Suprapubic skin (tissue), 4 donors: ENCODE results near the gene CHEK1. TPM values are rescaled to one million over a fixed set of nuclear protein-coding genes. Genes with fewer than 3 reads are reported as not detected.

Experiments used
- DNase-seq, 2 donors: peaks; one replicate each; pipeline ENCODE4 v3.0.0-alpha.2; 2019; ENCODE audit warnings: low spot score in 2 of 2
- H3K27ac ChIP-seq: fragments of 200-600 bp; sonication (generic); one replicate; pipeline ENCODE4 v1.5.1; 2019
- H3K27me3 ChIP-seq: fragments of 200-600 bp; sonication (generic); one replicate; pipeline ENCODE4 v1.5.1; 2019
- H3K36me3 ChIP-seq: fragments of 200-600 bp; sonication (generic); one replicate; pipeline ENCODE4 v1.5.1; 2019
- H3K4me1 ChIP-seq: fragments of 200-600 bp; sonication (generic); one replicate; pipeline ENCODE4 v1.5.1; 2019
- H3K4me3 ChIP-seq: fragments of 200-600 bp; sonication (generic); one replicate; pipeline ENCODE4 v1.5.1; 2019; ENCODE audit warnings: mild to moderate bottlenecking
- H3K9me3 ChIP-seq: fragments of 200-600 bp; sonication (generic); one replicate; pipeline ENCODE4 v1.5.1; 2019
- CTCF ChIP-seq, 2 donors: fragments of 200-600 bp in 1 of 2; fragments of 450-650 bp in 1 of 2; sonication (generic) in 1 of 2; IDR thresholded peaks; one replicate each; pipeline ENCODE4 v1.5.1; 2016 to 2019; ENCODE audit warnings: antibody characterized with exemption in 2 of 2, mild to moderate bottlenecking in 1 of 2, moderate library complexity in 1 of 2
- EP300 ChIP-seq: sonication (generic); formaldehyde crosslinking; IDR thresholded peaks from one replicate; pipeline ENCODE4 v1.6.1; 2017; ENCODE audit warnings: antibody characterized with exemption
- POLR2A ChIP-seq, 2 donors: fragments of 450-650 bp; IDR thresholded peaks; one replicate each; pipeline ENCODE4 v1.6.1; 2017; ENCODE audit warnings: antibody characterized with exemption in 2 of 2, mild to moderate bottlenecking in 2 of 2, moderate library complexity in 2 of 2
- POLR2AphosphoS5 ChIP-seq, 3 donors: sonication (generic); formaldehyde crosslinking; IDR thresholded peaks; one replicate each; pipeline ENCODE4 v1.6.1; 2017; ENCODE audit warnings: antibody characterized with exemption in 3 of 3
- WGBS: methylation state at CpG from one replicate; pipeline ENCODE4 v1.1.5; 2018; 5-methylcytosine and 5-hydroxymethylcytosine counted together
- total RNA-seq, 4 donors: library from RNA; depleted of rRNA; stranded (reverse); fragments of >200 nt; gene quantifications; one replicate each; pipeline ENCODE4 v1.1.0, GENCODE V29; 2016

CHEK1 gene
- total RNA-seq, 4 donors from 2014 or later: 2.5 to 4.0 (median 3.5) TPM

GRCh38 chr11:125625225-125625629 lies 264 bp downstream of the CHEK1 start:
- no peak for DNase-seq
- Histone ChIP-seq H3K4me3 (peak overlapping the region; percentile 65), H3K4me1 (peaks cover 20% of the 10 kb centered on the region), H3K36me3 (peaks cover 24% of the 10 kb centered on the region), H3K27ac (peak overlapping the region; percentile 94), H3K27me3 (no peaks in the 10 kb centered on the region), H3K9me3 (no peaks in the 10 kb centered on the region)
- WGBS: 0% methylated on average over 11 of the region's 20 CpGs
- TF ChIP-seq CTCF (IDR thresholded peaks at IDR 0.05) (no peak), EP300 (no peak), POLR2AphosphoS5 (IDR thresholded peaks at IDR 0.05) (no peak), POLR2A (IDR thresholded peaks at IDR 0.05) (no peak)

DNA sequence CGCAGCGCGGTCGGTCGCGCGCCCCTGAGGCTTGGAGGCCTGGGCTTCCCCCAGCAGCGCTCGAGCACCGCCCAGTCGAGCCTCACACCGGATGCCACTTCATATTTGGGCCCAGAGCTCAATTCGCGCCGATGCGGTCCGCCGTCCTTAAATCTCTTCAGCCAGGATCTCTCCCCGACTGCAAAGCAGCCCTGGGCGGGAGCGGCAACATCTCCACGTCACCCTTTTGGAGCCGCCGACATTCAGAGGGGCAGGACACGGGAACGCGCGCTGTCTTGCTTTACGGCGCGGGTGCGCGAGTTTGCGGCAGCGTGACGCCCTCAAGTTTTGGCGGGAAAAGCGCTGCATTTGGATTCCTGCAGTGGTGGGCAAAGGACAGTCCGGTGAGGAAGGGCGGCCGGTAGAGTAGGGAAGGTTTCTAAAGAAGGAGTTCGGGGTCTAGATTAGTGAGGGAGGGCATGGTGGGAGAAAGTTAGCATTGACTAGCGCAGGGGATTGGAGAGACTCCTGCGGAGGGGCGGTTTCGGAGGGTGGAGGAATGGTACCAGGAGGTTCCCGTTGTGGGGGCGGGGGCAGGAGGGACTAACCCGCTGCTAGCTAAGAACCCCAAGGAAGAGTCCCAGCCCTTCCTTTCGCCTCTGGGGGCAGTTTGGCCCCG lies 796 bp downstream of the CHEK1 start:
- TF ChIP-seq EP300 (no peak), POLR2AphosphoS5 (IDR thresholded peaks at IDR 0.05) (peak in 2 of 3 donors; percentile 45 to 71), POLR2A (IDR thresholded peaks at IDR 0.05) (no peak), CTCF (IDR thresholded peaks at IDR 0.05) (no peak)
- H3K9me3 ChIP-seq: no peaks in the 10 kb centered on the region
- H3K4me1 ChIP-seq: peaks cover 20% of the 10 kb centered on the region
- peak; percentile 89 to 92 for DNase-seq
- H3K4me3 ChIP-seq: peak overlapping the region; percentile 65
- peaks cover 20% of the 10 kb centered on the region for H3K36me3 ChIP-seq
- no peaks in the 10 kb centered on the region for H3K27me3 ChIP-seq
- H3K27ac ChIP-seq: peak overlapping the region; percentile 94
- WGBS: 0% methylated on average over 38 of the region's 51 CpGs

DNA sequence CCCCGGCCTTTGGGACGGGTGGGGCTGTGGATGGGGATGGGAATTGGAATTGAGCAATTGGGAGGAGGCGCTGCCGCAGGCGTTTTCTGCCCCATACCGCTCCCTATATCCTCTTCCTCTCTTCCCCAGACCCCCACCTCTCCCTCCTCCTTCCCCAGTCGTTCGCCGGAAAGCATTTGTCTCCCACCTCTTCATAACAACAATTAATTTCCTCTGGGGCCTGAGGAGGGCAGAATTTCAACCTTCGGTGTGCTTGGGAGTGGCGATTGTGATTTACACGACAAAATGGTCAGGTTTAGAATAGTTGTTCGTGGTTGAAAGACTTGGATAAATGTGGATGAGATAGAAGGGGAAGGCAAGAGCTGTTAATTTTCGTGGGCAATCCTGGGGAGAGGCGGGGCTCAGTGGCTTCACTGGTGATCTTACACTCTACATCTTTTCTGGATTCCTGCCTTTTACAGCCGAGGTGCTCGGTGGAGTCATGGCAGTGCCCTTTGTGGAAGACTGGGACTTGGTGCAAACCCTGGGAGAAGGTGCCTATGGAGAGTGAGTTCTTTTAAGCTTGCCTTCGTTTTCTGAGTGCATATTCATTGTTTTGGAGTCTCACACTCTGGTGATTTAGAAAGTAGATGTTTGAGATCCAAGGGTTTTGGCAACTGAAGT lies 1.5 kb downstream of the CHEK1 start:
- peak overlapping the region; percentile 94 for H3K27ac ChIP-seq
- no peaks in the 10 kb centered on the region for H3K27me3 ChIP-seq
- peak overlapping the region; percentile 65 for H3K4me3 ChIP-seq
- no peaks in the 10 kb centered on the region for H3K9me3 ChIP-seq
- no peak for DNase-seq
- under 1% methylated on average over 18 of the region's 18 CpGs for WGBS
- H3K36me3 ChIP-seq: peaks cover 13% of the 10 kb centered on the region
- TF ChIP-seq CTCF (IDR thresholded peaks at IDR 0.05) (no peak), EP300 (no peak), POLR2AphosphoS5 (IDR thresholded peaks at IDR 0.05) (no peak), POLR2A (IDR thresholded peaks at IDR 0.05) (no peak)
- peaks cover 20% of the 10 kb centered on the region for H3K4me1 ChIP-seq

GRCh38 chr11:125627236-125627910 lies 2.4 kb downstream of the CHEK1 start:
- Histone ChIP-seq H3K4me3 (no peak overlapping the region), H3K4me1 (peaks cover 20% of the 10 kb centered on the region), H3K27me3 (no peaks in the 10 kb centered on the region), H3K9me3 (no peaks in the 10 kb centered on the region), H3K36me3 (peaks cover 4% of the 10 kb centered on the region), H3K27ac (no peak overlapping the region)
- TF ChIP-seq POLR2AphosphoS5 (IDR thresholded peaks at IDR 0.05) (no peak), POLR2A (IDR thresholded peaks at IDR 0.05) (no peak), EP300 (no peak), CTCF (IDR thresholded peaks at IDR 0.05) (no peak)
- no peak for DNase-seq
- WGBS: 64% methylated on average over 7 of the region's 7 CpGs

- Histone ChIP-seq H3K36me3 (peaks cover 10% of the 10 kb centered on the region), H3K27ac (no peak overlapping the region), H3K27me3 (no peaks in the 10 kb centered on the region), H3K4me1 (no peaks in the 10 kb centered on the region), H3K4me3 (no peak overlapping the region), H3K9me3 (no peaks in the 10 kb centered on the region)
- no peak for TF ChIP-seq POLR2AphosphoS5 (IDR thresholded peaks at IDR 0.05)
- TF ChIP-seq EP300: no peak
- no peak for TF ChIP-seq POLR2A (IDR thresholded peaks at IDR 0.05)
- no peak for TF ChIP-seq CTCF (IDR thresholded peaks at IDR 0.05)
- WGBS: 88% methylated on average over 3 of the region's 3 CpGs
- DNase-seq: no peak
Observed at GRCh38 chr11:125637840-125638239, 12.9 kb downstream of the CHEK1 start.
